HepG2 (cell line): ENCODE measurements around the gene CUL1.

Experiments used
- FOXM1 ChIP-seq: sonication (generic); formaldehyde crosslinking; IDR thresholded peaks from 2 replicates; pipeline ENCODE4 v1.5.0; 2020; ENCODE audit warnings: missing genetic modification reagents
- NR2F2 ChIP-seq: IDR thresholded peaks from 2 replicates; pipeline ENCODE4 v1.6.1; 2012; ENCODE audit warnings: low read depth, inconsistent platforms, borderline replicate concordance
- POLR2AphosphoS2 ChIP-seq: IDR thresholded peaks from 2 replicates; pipeline ENCODE4 v1.6.1; 2011; ENCODE audit warnings: low read depth, low read length, improper control_type of control experiment
- TOE1 ChIP-seq: sonication (generic); formaldehyde crosslinking; IDR thresholded peaks from 2 replicates; pipeline ENCODE4 v1.4.0; 2020; ENCODE audit warnings: mild to moderate bottlenecking, missing genetic modification reagents
- ZFP90 ChIP-seq: sonication (generic); formaldehyde crosslinking; IDR thresholded peaks from 2 replicates; pipeline ENCODE4 v1.8.0; 2022; ENCODE audit warnings: missing genetic modification reagents, mild to moderate bottlenecking, inconsistent platforms, borderline replicate concordance
- ZNF296 ChIP-seq: sonication (generic); formaldehyde crosslinking; conservative IDR thresholded peaks from 2 replicates; pipeline ENCODE4 v1.5.0; 2020; ENCODE audit warnings: mild to moderate bottlenecking, missing genetic modification reagents
- ZSCAN21 ChIP-seq: sonication (generic); formaldehyde crosslinking; IDR thresholded peaks from 2 replicates; pipeline ENCODE4 v1.8.0; 2022; ENCODE audit warnings: mild to moderate bottlenecking, missing genetic modification reagents, moderate library complexity, borderline replicate concordance
- ZSCAN9 ChIP-seq: IDR thresholded peaks from 2 replicates; pipeline ENCODE4 v1.6.1; 2016; ENCODE audit warnings: borderline replicate concordance
- TF ChIP-seq, protein P1 (sequence below): sonication (generic); formaldehyde crosslinking; IDR thresholded peaks from 2 replicates; pipeline ENCODE4 v1.8.0; 2022; ENCODE audit warnings: low read depth, missing genetic modification reagents
- TF ChIP-seq, protein P2 (sequence below): sonication (generic); formaldehyde crosslinking; IDR thresholded peaks from 2 replicates; pipeline ENCODE4 v1.5.0; 2020; ENCODE audit warnings: missing genetic modification reagents, mild to moderate bottlenecking, borderline replicate concordance
- TF ChIP-seq, protein P3 (sequence below): sonication (generic); formaldehyde crosslinking; IDR thresholded peaks from 2 replicates; pipeline ENCODE4 v1.5.0; 2020; ENCODE audit warnings: mild to moderate bottlenecking, missing genetic modification reagents, moderate library complexity

DNA sequence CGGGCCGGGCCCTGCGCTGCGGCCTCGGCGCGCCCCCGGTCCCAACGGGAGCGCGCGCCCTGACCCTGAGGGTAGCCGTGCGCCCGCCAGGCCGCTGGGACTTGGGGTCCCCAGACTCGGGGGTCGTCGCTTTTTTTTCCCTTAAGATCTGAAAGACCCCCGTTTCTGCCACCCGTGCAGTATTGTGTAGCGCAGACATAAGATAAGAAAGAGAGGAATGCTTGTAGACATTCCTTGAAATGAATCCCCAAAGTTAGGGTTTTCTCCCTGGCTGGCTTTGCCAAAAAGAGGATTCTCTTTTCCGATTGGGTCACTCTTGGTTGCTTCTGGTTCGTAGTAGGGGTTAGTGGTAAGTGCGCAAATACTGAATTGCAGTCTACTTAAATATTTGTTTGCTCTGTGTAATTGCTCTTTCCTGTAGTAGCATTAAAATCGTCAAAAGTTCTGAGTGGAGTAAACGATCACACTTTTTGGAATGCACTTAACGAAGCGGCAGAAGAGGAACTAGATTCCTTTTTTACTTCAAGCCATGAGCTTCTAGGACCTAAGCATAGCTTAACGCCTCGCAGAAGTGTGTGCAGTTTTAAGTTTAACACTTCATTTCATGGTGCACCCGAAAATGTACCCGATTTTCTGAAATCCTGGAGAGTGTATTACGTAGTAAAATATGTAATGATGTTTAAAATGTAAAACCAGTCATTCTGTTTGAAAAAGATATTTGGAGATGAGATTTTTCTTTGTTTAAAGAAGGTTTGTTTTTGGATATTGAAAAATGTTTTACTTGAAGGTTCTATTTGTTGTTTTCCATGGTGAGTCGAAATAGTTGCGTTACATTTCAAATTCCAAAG lies 1.3 kb downstream of the CUL1 start:
- TF ChIP-seq, protein P1, sequence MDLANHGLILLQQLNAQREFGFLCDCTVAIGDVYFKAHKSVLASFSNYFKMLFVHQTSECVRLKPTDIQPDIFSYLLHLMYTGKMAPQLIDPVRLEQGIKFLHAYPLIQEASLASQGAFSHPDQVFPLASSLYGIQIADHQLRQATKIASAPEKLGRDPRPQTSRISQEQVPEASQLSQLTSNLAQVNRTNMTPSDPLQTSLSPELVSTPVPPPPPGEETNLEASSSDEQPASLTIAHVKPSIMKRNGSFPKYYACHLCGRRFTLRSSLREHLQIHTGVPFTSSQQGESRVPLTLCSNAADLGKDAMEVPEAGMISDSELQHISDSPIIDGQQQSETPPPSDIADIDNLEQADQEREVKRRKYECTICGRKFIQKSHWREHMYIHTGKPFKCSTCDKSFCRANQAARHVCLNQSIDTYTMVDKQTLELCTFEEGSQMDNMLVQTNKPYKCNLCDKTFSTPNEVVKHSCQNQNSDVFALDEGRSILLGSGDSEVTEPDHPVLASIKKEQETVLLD (CRISPR knock-in tag) = no peak
- TF ChIP-seq, protein P2, sequence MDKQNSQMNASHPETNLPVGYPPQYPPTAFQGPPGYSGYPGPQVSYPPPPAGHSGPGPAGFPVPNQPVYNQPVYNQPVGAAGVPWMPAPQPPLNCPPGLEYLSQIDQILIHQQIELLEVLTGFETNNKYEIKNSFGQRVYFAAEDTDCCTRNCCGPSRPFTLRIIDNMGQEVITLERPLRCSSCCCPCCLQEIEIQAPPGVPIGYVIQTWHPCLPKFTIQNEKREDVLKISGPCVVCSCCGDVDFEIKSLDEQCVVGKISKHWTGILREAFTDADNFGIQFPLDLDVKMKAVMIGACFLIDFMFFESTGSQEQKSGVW (CRISPR knock-in tag) = no peak
- TF ChIP-seq ZFP90 (no peak), POLR2AphosphoS2 (no peak), ZNF296 (CRISPR knock-in tag) (no peak), FOXM1 (no peak), ZSCAN9 (CRISPR knock-in tag) (no peak), TOE1 (CRISPR knock-in tag) (no peak), ZSCAN21 (CRISPR knock-in tag) (no peak), NR2F2 (no peak)
- TF ChIP-seq, protein P3, sequence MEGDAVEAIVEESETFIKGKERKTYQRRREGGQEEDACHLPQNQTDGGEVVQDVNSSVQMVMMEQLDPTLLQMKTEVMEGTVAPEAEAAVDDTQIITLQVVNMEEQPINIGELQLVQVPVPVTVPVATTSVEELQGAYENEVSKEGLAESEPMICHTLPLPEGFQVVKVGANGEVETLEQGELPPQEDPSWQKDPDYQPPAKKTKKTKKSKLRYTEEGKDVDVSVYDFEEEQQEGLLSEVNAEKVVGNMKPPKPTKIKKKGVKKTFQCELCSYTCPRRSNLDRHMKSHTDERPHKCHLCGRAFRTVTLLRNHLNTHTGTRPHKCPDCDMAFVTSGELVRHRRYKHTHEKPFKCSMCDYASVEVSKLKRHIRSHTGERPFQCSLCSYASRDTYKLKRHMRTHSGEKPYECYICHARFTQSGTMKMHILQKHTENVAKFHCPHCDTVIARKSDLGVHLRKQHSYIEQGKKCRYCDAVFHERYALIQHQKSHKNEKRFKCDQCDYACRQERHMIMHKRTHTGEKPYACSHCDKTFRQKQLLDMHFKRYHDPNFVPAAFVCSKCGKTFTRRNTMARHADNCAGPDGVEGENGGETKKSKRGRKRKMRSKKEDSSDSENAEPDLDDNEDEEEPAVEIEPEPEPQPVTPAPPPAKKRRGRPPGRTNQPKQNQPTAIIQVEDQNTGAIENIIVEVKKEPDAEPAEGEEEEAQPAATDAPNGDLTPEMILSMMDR (CRISPR knock-in tag) = no peak
